NCI-H1092 (cell line): ENCODE results near the gene KLHDC3.

Experiments
- DNase-seq: peaks from one replicate; lab custom pipeline; 2025; lab: John Stamatoyannopoulos, UW

KLHDC3 gene, protein sequence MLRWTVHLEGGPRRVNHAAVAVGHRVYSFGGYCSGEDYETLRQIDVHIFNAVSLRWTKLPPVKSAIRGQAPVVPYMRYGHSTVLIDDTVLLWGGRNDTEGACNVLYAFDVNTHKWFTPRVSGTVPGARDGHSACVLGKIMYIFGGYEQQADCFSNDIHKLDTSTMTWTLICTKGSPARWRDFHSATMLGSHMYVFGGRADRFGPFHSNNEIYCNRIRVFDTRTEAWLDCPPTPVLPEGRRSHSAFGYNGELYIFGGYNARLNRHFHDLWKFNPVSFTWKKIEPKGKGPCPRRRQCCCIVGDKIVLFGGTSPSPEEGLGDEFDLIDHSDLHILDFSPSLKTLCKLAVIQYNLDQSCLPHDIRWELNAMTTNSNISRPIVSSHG

GRCh38 chr6:43013843-43014433, at the start of gene KLHDC3, which contains the start of gene MEA1:
Gene KLHDC3 (plus strand): TSS chr6:43014249. CDS start chr6:43017193, 2,944 bp downstream.
Gene MEA1 (minus strand): TSS chr6:43013946. CDS start chr6:43013813, 133 bp downstream.
- peak; percentile 100 for DNase-seq

- DNase-seq: no peak
These were observed 47.5 kb upstream of the KLHDC3 start for GRCh38 chr6:42966571-42966970.

DNA sequence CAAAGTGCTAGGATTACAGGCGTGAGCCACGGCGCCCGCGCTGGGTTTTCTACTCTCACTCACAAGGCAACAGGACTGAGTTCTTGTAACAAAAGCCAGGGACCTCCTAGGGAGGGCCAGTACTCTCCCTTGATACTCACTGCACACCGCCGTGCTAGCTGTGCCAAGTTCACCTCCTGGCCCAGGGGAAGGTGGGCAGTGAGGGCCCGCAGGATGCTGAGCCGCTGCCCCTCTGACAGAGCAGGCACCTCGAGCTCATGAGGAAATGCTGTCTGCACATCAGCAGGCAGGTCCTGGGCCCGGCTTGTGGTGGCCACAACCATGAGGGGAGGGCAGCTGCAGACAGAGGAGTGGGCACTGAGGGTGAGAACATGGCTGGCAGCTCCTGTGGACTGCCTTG, 46.8 kb upstream of the KLHDC3 start:
- DNase-seq: no peak

- no peak for DNase-seq
These were observed 45.8 kb upstream of the KLHDC3 start for GRCh38 chr6:42968126-42968701.

DNA sequence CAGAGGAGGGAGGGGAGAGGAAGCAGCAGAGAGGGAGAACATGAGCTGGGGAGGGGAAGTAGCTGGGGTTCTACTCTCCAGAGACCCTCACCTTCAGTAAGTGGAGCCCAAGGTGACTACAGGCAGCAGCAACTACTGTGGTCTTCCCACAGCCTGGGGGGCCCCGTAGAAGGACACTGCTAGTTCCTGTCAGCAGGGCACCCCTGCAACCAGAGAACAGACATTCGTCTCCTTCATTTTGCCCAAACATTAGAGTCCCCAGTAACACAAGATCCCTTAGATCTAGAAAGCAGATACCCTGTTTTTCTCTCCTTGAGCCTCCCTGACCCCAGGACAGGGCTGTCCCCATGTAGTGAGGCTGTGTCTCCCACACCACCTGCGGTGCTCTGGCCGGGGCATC, 45.3 kb upstream of the KLHDC3 start:
- DNase-seq: no peak

DNA sequence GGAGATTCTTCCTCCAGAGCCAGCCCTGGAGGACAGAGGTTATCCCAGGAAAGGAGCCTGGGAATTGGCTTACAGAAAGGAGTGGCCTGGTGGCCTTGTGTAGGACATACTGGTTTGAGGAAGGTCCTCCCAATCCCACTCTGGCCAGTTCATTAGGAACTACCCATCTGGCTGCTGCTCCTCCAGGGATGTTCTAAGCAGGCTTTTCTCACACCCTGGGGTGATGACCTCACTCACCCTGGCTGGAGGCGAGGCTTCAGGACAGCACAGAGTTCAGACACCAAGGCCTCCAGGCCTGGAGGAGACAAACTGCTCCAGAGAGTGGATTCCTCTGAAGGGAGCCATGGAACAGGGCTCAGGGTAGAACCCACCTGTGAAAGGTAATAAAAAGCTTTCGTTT, 44.6 kb upstream of the KLHDC3 start:
- no peak for DNase-seq

GRCh38 chr6:42969934-42970333, 44.1 kb upstream of the KLHDC3 start:
- no peak for DNase-seq

DNA sequence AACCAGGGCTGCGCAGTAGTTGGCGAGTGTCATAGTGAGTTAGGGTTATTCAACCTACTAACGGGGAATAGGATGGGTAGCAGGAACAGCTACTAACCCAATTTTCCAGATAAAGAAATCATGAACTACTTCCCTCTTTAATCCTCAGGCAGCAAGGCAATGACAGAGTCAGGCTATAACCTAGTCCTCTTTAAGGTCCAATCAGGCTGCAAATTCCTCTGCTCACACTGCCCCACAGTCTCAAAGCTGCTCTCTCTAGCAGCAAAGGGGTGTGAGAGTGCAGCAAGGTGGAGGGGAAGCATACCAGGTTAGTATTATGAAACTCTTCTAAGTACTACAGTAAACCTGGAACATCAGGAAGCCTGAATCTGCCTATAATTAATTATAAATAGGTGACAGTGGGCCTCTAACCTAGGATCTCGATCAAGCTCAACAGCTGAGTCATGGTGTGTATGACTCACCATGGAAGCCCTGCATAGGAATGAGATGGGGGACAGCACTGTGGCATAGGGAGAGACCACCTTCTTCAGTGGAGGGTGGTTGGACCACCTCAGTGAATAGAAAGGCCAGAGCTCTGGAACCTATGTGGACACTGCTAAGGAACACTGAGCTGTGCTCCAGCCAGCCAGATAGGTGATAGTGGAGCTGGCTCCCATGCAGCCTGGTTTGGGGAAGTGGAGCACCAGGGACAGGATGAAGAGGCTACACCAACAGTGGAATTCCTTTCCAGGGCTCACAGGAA, 43.0 kb upstream of the KLHDC3 start:
- no peak for DNase-seq

GRCh38 chr6:42971746-42972327, 42.2 kb upstream of the KLHDC3 start:
- no peak for DNase-seq

DNA sequence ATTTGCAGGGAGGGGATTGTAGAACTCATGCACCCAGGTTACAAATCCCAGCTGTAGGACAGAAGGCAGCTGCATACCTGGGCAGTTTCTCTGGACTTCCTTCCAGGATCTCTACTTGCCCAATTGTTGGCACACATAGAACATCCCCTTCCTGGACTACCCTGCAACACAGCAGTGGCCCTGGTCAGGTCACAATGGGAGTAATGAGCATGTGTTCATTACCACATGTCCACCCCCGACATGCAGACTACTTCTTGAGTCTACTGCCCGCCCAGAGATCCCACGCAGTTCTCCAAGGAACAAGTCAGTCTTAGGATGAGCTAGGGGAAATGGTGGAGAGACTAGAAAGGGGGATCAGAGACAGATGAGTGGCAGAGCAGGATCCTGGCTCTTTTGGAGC, 40.1 kb upstream of the KLHDC3 start:
- DNase-seq: no peak

DNA sequence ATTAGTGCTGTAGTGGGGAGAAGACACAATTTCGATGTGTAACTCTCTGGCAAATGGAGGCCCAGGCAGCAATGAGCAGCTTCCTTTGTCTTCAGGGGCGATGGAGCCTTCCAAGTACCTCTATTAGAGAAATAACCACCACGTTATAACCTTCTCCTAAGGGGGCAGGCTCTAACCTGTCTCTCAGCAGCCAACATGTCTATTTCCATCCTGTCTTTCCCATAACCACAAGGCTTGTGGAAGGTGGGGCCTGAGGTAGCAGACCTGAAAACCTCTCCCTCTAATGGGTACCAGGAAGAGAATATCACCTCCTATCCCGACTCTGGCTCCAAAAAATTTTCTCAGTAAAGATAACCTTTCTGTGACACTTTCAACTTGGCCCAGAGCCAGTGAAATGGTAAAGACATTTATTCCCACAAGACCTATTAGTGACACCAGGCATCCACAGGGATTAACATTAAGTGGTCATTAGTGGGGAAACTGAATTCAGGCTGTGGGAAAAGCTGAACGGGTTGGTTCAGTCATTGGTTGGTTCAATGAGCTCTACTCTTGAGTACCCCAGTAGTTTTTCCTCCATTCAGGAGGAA, 39.0 kb upstream of the KLHDC3 start:
- no peak for DNase-seq

DNA sequence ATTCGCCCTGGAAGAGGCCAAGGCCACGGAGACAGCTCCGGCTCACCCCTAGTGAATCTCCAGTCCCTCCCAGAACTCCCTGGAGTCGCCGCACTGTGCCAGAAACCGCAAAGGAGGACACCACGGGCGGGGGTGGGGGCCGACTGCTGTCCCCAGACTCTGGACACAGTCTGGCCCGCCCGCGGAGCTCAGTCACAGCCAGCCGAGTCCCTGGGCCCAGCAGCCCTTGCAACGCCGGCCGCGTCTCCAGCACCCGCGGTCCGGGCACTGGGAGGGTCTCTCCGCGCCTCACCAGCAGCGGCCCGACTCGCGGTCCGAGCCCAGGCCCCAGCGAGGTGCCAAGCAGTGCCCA, 35.6 kb upstream of the KLHDC3 start:
- no peak for DNase-seq

- peak; percentile 96 for DNase-seq
These were observed 35.1 kb upstream of the KLHDC3 start, which contains the start of gene PEX6 for GRCh38 chr6:42978839-42979522. Gene PEX6 (minus strand): TSS chr6:42979181. CDS start chr6:42979150, 31 bp downstream.

- no peak for DNase-seq
These were observed 34.4 kb upstream of the KLHDC3 start for GRCh38 chr6:42979523-42980177.

DNA sequence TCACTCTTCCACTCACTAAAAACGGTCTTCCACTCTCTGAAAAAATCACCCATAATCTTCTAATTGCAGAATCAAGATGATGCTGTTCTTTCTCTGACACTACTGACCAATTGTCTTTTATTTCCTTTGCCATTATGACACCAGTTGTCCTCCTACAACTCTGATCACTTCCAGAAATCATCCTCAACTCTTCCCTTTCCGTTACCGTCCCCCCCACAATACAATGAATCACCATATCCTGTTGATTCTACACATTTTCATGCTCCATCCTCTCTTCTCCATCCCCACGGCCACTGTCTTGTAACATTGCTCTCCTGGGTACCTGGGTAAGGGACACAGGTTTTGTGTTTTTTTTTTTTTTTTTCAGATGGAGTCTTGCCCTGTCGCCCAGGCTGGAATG, 32.2 kb upstream of the KLHDC3 start:
- no peak for DNase-seq

DNA sequence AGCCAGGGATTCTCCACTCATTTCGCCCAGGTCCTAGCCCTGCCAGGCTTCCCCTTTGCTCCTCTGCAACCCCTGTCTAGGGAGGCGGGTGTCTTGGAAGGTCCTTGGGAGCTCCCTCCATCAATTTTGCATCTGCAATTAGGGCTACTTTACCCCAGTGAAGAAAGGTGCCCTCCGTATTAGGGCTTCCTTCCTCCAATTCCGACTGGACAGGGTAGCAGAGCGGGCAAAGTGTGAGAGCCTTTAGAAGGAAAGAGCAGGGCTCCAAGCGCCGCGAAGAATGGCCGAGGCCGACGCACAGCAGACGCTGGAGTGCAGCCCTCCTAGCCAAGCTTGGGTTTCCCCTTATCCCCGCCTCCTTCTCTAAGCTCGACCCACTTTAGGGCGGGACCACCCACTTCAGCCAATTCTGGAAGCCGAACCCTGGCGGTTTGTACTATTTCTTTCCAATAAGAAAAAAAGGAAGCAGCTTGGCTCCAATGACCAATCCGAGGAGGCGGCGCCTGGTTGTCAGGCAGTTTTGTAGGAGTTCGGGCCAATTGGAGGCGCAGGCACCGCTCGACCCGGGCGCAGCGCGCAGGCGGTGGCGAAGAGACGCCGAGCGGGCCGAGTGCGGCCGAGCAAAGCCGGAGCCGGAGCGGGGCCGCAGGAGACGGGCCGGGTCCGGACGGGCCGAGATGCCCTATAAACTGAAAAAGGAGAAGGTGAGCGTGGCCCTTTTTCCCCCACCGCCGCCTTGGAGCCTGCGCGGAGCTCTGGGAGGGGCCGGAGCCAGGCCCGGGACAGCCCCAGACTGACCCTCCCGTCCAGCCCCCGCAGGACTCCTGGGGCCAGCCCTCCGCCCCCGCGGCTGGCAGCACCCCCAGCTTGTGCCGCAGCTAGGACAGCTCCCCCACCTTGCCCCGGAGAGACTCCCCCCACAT, 29.8 kb upstream of the KLHDC3 start, which contains the start of gene PPP2R5D:
PPP2R5D (plus strand) TSS at position 570 of the 923 bp plus-strand sequence; CDS start at position 678, 108 bp downstream.
- DNase-seq: peak; percentile 99

DNA sequence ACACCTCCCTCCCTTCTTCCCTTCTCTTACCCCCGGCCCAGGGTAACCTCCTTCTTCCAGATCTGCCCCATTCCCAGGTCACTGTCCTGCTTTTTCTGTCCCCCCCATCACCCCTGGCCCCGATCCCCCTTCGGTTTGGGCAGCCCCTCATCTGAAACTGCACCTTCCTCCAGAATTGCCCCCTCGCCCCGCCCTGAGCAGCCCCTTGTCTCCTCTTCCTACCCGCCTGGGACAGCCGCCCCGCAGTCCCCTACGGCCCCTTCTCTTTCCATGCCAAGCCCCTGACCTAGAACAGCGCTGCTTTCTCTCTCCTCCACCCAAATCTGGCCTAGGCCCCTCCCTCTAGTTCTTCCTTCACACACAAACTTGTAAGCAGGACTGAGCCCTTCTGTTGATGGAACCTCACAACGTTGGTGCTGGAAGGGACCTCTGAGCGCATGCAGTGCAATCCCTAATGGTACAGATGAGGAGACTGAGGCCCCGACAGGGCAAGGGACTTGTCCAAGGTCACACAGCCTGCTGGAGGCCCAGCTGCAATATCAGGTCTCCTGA, 29.0 kb upstream of the KLHDC3 start:
- DNase-seq: no peak

GRCh38 chr6:42987533-42988451, 26.3 kb upstream of the KLHDC3 start:
- DNase-seq: no peak
